Liver (tissue), 9 donors: Measurements from ENCODE around the gene IL17RD. TPM values are rescaled to one million over a fixed set of nuclear protein-coding genes. Genes with fewer than 3 reads are reported as not detected.

ENCODE experiments used
- DNase-seq: peaks from one replicate; pipeline ENCODE4 v3.0.0-alpha.2; 2017; ENCODE audit warnings: low spot score
- H3K27ac ChIP-seq, 2 donors: one replicate each; pipeline ENCODE4 v1.7.0; 2013; ENCODE audit warnings: inconsistent platforms in 2 of 2, low read length in 2 of 2, control low read depth in 1 of 2, low read depth in 1 of 2, mild to moderate bottlenecking in 1 of 2
- H3K27me3 ChIP-seq, 4 donors: one replicate each; pipeline versions ENCODE4 v1.6.1 to v1.7.0; 2013; ENCODE audit warnings: low read length in 3 of 4, inconsistent platforms in 1 of 4, mild to moderate bottlenecking in 1 of 4, moderate library complexity in 1 of 4; ENCODE audit not compliant: control insufficient read depth in 4 of 4, insufficient read depth in 4 of 4
- H3K36me3 ChIP-seq, 4 donors: one replicate each; pipeline versions ENCODE4 v1.6.1 to v1.7.0; 2013; ENCODE audit warnings: low read length in 3 of 4, mild to moderate bottlenecking in 3 of 4, low read depth in 1 of 4, moderate library complexity in 1 of 4; ENCODE audit not compliant: control insufficient read depth in 4 of 4, insufficient read depth in 3 of 4
- H3K4me1 ChIP-seq, 4 donors: one replicate each; pipeline versions ENCODE4 v1.6.1 to v1.7.0; 2013; ENCODE audit warnings: low read length in 3 of 4, mild to moderate bottlenecking in 3 of 4, moderate library complexity in 1 of 4; ENCODE audit not compliant: control insufficient read depth in 4 of 4, insufficient read depth in 4 of 4
- H3K4me3 ChIP-seq, 3 donors: one replicate each; pipeline versions ENCODE4 v1.6.1 to v1.7.0; 2013; ENCODE audit warnings: low read length in 3 of 3, control low read depth in 1 of 3, low read depth in 1 of 3, mild to moderate bottlenecking in 1 of 3
- H3K9ac ChIP-seq, 2 donors: one replicate each; pipeline ENCODE4 v1.7.0; 2013; ENCODE audit warnings: low read length in 2 of 2, mild to moderate bottlenecking in 2 of 2, moderate library complexity in 2 of 2, control low read depth in 1 of 2, low read depth in 1 of 2
- H3K9me3 ChIP-seq, 4 donors: one replicate each; pipeline versions ENCODE4 v1.6.1 to v1.7.0; 2013; ENCODE audit warnings: low read length in 3 of 4; ENCODE audit not compliant: control insufficient read depth in 4 of 4
- EGR1 ChIP-seq, 2 donors: IDR thresholded peaks; 2 replicates each; pipeline ENCODE4 v1.6.1; 2016 to 2018; ENCODE audit warnings: antibody characterized with exemption in 2 of 2, low read depth in 2 of 2
- FOXA1 ChIP-seq: IDR thresholded peaks from 2 replicates; pipeline ENCODE4 v1.6.1; 2016; ENCODE audit warnings: antibody characterized with exemption
- GABPA ChIP-seq, 2 donors: IDR thresholded peaks in 1 of 2; conservative IDR thresholded peaks in 1 of 2; 2 replicates each; pipeline ENCODE4 v1.6.1; 2016; ENCODE audit warnings: antibody characterized with exemption in 2 of 2, mild to moderate bottlenecking in 1 of 2, moderate library complexity in 1 of 2
- HNF4A ChIP-seq, 2 donors: conservative IDR thresholded peaks; 2 replicates each; pipeline ENCODE4 v1.6.1; 2016; ENCODE audit warnings: antibody characterized with exemption in 2 of 2, mild to moderate bottlenecking in 2 of 2
- HNF4G ChIP-seq: IDR thresholded peaks from 2 replicates; pipeline ENCODE4 v1.6.1; 2016; ENCODE audit warnings: antibody characterized with exemption
- JUND ChIP-seq, 2 donors: IDR thresholded peaks; 2 replicates each; pipeline ENCODE4 v1.6.1; 2016; ENCODE audit warnings: antibody characterized with exemption in 2 of 2
- NR2F2 ChIP-seq: IDR thresholded peaks from 2 replicates; pipeline ENCODE4 v1.6.1; 2016; ENCODE audit warnings: antibody characterized with exemption
- RAD21 ChIP-seq, 2 donors: IDR thresholded peaks; 2 replicates each; pipeline ENCODE4 v1.6.1; 2016; ENCODE audit warnings: antibody characterized with exemption in 2 of 2, mild to moderate bottlenecking in 2 of 2
- RXRA ChIP-seq, 2 donors: IDR thresholded peaks; 2 replicates each; pipeline ENCODE4 v1.6.1; 2017 to 2018; ENCODE audit warnings: antibody characterized with exemption in 2 of 2, mild to moderate bottlenecking in 1 of 2
- SP1 ChIP-seq: IDR thresholded peaks from 2 replicates; pipeline ENCODE4 v1.6.1; 2018; ENCODE audit warnings: antibody characterized with exemption, mild to moderate bottlenecking
- YY1 ChIP-seq: IDR thresholded peaks from 2 replicates; pipeline ENCODE4 v1.6.1; 2016; ENCODE audit warnings: antibody characterized with exemption, mild to moderate bottlenecking
- WGBS: extraction: QIAGEN DNeasy Blood & Tissue Kit; methylation state at CpG from one replicate; pipeline ENCODE4 v1.1.7; 2013; 5-methylcytosine and 5-hydroxymethylcytosine counted together
- polyA plus RNA-seq, 2 donors: library from polyadenylated mRNA; stranded (reverse) in 1 of 2; unstranded in 1 of 2; fragments of 200-250 nt in 1 of 2; fragments of >200 nt in 1 of 2; fragmentation: Nextera tagmentation in 1 of 2; extraction: Ambion mirVana in 1 of 2; gene quantifications; one replicate each; pipeline versions ENCODE4 v1.2.1 to v1.2.3, GENCODE V29; 2013 to 2015
- total RNA-seq, 2 donors: library from RNA; depleted of rRNA; stranded (reverse); fragments of >200 nt; gene quantifications; one replicate each; pipeline ENCODE4 v1.2.3, GENCODE V29; 2014
- TF ChIP-seq, protein P1 (sequence below): IDR thresholded peaks from 2 replicates; pipeline ENCODE4 v1.6.1; 2016; ENCODE audit warnings: antibody characterized with exemption
- TF ChIP-seq, protein P2 (sequence below): fragments of 150-350 bp; IDR thresholded peaks from 2 replicates; pipeline ENCODE4 v1.5.1; 2017; ENCODE audit warnings: improper control_type of control experiment, low read depth, low read length; ENCODE audit not compliant: missing input control
- TF ChIP-seq, protein P3 (sequence below): IDR thresholded peaks from 2 replicates; pipeline ENCODE4 v1.6.1; 2016; ENCODE audit warnings: antibody characterized with exemption
- TF ChIP-seq, protein P4 (sequence below): IDR thresholded peaks from 2 replicates; pipeline ENCODE4 v1.6.1; 2016; ENCODE audit warnings: antibody characterized with exemption
- TF ChIP-seq, protein P5 (sequence below): IDR thresholded peaks from 2 replicates; pipeline ENCODE4 v1.6.1; 2016; ENCODE audit warnings: antibody characterized with exemption, mild to moderate bottlenecking
- donor health status: healthy.
- donor health status: healthy.
- donor health status: healthy.
- donor health status: healthy.
- donor health status: healthy.

IL17RD gene
- total and polyA plus RNA-seq, 4 donors = 0.09 to 0.67 (median 0.32) TPM

DNA sequence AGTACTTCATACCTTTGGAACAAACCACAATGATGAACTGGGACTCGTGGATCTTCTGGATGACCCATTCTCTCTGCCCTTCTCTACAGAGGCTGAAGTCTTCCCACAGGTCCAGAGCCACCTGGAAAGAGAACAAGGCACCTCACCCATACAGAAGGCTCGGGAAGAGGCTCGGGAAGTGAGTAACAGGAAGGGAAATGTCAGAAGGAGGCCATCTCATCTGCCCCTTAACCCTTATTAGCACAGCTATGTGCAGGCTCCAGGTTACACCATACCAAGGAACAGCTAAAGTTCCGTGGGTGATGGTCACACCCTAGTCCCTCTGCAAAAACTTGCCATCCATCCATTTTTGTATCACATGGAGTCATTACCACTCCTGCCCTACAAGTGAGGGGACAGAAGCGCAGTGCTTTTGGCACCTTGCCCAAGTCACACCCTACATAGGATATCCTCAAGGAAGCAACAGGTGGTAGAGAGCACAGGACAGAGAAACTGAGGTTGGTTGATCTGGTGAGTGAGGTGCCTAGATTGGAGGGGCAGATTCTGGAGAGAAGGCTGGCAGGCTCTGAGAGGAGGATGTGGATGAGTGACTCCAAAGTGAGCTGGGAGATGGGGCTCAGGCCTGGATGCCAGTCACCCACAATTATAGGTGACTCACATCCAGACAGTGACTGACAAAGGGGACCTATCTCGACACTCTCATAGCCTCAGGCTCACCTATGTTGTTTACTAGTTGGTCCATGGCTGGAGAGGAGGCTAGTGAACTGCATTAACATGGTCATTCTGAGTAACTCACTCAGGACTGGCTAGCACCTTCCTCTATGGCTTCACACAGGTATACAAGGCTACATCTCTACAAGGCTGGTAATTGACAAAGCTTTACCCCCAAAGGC, 66.5 kb downstream of the IL17RD start:
- H3K27ac ChIP-seq = no peak overlapping the region
- no peaks in the 10 kb centered on the region for H3K27me3 ChIP-seq
- WGBS = 68% methylated on average over 6 of the region's 6 CpGs
- no peaks in the 10 kb centered on the region for H3K9me3 ChIP-seq
- H3K9ac ChIP-seq = no peak overlapping the region
- no peak for TF ChIP-seq RAD21 (IDR thresholded peaks at IDR 0.05)
- no peak for TF ChIP-seq FOXA1
- TF ChIP-seq YY1 = no peak
- TF ChIP-seq, protein P1, sequence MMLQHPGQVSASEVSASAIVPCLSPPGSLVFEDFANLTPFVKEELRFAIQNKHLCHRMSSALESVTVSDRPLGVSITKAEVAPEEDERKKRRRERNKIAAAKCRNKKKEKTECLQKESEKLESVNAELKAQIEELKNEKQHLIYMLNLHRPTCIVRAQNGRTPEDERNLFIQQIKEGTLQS = no peak
- no peak for TF ChIP-seq JUND (IDR thresholded peaks at IDR 0.05)
- TF ChIP-seq, protein P2, sequence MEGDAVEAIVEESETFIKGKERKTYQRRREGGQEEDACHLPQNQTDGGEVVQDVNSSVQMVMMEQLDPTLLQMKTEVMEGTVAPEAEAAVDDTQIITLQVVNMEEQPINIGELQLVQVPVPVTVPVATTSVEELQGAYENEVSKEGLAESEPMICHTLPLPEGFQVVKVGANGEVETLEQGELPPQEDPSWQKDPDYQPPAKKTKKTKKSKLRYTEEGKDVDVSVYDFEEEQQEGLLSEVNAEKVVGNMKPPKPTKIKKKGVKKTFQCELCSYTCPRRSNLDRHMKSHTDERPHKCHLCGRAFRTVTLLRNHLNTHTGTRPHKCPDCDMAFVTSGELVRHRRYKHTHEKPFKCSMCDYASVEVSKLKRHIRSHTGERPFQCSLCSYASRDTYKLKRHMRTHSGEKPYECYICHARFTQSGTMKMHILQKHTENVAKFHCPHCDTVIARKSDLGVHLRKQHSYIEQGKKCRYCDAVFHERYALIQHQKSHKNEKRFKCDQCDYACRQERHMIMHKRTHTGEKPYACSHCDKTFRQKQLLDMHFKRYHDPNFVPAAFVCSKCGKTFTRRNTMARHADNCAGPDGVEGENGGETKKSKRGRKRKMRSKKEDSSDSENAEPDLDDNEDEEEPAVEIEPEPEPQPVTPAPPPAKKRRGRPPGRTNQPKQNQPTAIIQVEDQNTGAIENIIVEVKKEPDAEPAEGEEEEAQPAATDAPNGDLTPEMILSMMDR = no peak
- no peak for TF ChIP-seq GABPA (IDR thresholded peaks at IDR 0.05 in 1 of 2, conservative IDR thresholded peaks at IDR 0.05 in 1 of 2)
- no peak for TF ChIP-seq SP1
- TF ChIP-seq, protein P3, sequence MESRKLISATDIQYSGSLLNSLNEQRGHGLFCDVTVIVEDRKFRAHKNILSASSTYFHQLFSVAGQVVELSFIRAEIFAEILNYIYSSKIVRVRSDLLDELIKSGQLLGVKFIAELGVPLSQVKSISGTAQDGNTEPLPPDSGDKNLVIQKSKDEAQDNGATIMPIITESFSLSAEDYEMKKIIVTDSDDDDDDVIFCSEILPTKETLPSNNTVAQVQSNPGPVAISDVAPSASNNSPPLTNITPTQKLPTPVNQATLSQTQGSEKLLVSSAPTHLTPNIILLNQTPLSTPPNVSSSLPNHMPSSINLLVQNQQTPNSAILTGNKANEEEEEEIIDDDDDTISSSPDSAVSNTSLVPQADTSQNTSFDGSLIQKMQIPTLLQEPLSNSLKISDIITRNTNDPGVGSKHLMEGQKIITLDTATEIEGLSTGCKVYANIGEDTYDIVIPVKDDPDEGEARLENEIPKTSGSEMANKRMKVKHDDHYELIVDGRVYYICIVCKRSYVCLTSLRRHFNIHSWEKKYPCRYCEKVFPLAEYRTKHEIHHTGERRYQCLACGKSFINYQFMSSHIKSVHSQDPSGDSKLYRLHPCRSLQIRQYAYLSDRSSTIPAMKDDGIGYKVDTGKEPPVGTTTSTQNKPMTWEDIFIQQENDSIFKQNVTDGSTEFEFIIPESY = no peak
- no peak for TF ChIP-seq HNF4A (conservative IDR thresholded peaks at IDR 0.05)
- TF ChIP-seq, protein P4, sequence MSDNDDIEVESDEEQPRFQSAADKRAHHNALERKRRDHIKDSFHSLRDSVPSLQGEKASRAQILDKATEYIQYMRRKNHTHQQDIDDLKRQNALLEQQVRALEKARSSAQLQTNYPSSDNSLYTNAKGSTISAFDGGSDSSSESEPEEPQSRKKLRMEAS = no peak
- TF ChIP-seq HNF4G = no peak
- no peak for TF ChIP-seq RXRA (IDR thresholded peaks at IDR 0.05)
- TF ChIP-seq, protein P5, sequence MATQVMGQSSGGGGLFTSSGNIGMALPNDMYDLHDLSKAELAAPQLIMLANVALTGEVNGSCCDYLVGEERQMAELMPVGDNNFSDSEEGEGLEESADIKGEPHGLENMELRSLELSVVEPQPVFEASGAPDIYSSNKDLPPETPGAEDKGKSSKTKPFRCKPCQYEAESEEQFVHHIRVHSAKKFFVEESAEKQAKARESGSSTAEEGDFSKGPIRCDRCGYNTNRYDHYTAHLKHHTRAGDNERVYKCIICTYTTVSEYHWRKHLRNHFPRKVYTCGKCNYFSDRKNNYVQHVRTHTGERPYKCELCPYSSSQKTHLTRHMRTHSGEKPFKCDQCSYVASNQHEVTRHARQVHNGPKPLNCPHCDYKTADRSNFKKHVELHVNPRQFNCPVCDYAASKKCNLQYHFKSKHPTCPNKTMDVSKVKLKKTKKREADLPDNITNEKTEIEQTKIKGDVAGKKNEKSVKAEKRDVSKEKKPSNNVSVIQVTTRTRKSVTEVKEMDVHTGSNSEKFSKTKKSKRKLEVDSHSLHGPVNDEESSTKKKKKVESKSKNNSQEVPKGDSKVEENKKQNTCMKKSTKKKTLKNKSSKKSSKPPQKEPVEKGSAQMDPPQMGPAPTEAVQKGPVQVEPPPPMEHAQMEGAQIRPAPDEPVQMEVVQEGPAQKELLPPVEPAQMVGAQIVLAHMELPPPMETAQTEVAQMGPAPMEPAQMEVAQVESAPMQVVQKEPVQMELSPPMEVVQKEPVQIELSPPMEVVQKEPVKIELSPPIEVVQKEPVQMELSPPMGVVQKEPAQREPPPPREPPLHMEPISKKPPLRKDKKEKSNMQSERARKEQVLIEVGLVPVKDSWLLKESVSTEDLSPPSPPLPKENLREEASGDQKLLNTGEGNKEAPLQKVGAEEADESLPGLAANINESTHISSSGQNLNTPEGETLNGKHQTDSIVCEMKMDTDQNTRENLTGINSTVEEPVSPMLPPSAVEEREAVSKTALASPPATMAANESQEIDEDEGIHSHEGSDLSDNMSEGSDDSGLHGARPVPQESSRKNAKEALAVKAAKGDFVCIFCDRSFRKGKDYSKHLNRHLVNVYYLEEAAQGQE = no peak
- no peak for TF ChIP-seq NR2F2
- no peak for TF ChIP-seq EGR1 (IDR thresholded peaks at IDR 0.05; ENCODE audit: low read depth in 2 of 2)
- H3K4me3 ChIP-seq = no peak overlapping the region
- no peaks in the 10 kb centered on the region for H3K4me1 ChIP-seq
- no peaks in the 10 kb centered on the region for H3K36me3 ChIP-seq
- DNase-seq = no peak
